GM19351 (cell line): ENCODE measurements around the gene NCOA4.
"Not testable (repeated sequence)": the region's sequence is repeated elsewhere in the genome, so short reads cannot be mapped to it uniquely, and the experiment has no call there.

Experiments
- ATAC-seq: cut with Tn5 transposase; IDR thresholded peaks from one replicate; pipeline ENCODE4 v1.9.1; 2021; ENCODE audit warnings: mild to moderate bottlenecking, moderate library complexity; ENCODE audit not compliant: unreplicated experiment

The NCOA4 gene

GRCh38 chr10:46030091-46030937 lies at the start of gene NCOA4:
NCOA4 (minus strand) TSS chr10:46030623; CDS start chr10:46016680, 13,943 bp downstream.
- peak; percentile 95 for ATAC-seq

GRCh38 chr10:46079831-46080585 lies 49.6 kb upstream of the NCOA4 start:
- no peak for ATAC-seq

- no peak for ATAC-seq
Observed at GRCh38 chr10:46077731-46078413, 47.4 kb upstream of the NCOA4 start.

GRCh38 chr10:46077141-46077554 lies 46.7 kb upstream of the NCOA4 start:
- ATAC-seq = no peak

- ATAC-seq = no peak
Observed at GRCh38 chr10:46075869-46076268, 45.4 kb upstream of the NCOA4 start.

GRCh38 chr10:46074196-46074946 lies 43.9 kb upstream of the NCOA4 start:
- no peak for ATAC-seq

GRCh38 chr10:46073564-46073963 lies 43.1 kb upstream of the NCOA4 start:
- no peak for ATAC-seq

GRCh38 chr10:46070749-46071148 lies 40.3 kb upstream of the NCOA4 start:
- no peak for ATAC-seq

GRCh38 chr10:46069771-46070463 lies 39.5 kb upstream of the NCOA4 start:
- no peak for ATAC-seq

- no peak for ATAC-seq
Observed at GRCh38 chr10:46068905-46069304, 38.5 kb upstream of the NCOA4 start.

- ATAC-seq = no peak
Observed at GRCh38 chr10:46068117-46068516, 37.7 kb upstream of the NCOA4 start.

- no peak for ATAC-seq
Observed at GRCh38 chr10:46064269-46064817, 33.9 kb upstream of the NCOA4 start.

- ATAC-seq = no peak
Observed at GRCh38 chr10:46062723-46063428, 32.5 kb upstream of the NCOA4 start.

- ATAC-seq = no peak
Observed at GRCh38 chr10:46060706-46061105, 30.3 kb upstream of the NCOA4 start.

- ATAC-seq = not testable (repeated sequence)
Observed at GRCh38 chr10:46057927-46058326, 27.5 kb upstream of the NCOA4 start.

- no peak for ATAC-seq
Observed at GRCh38 chr10:46057038-46057437, 26.6 kb upstream of the NCOA4 start.

- no peak for ATAC-seq
Observed at GRCh38 chr10:46055771-46056170, 25.3 kb upstream of the NCOA4 start.

GRCh38 chr10:46053534-46054434 lies 23.4 kb upstream of the NCOA4 start:
- ATAC-seq = no peak
